HepG2 (cell line): ENCODE data around the gene WNK2. TPM values are rescaled to one million over a fixed set of nuclear protein-coding genes. Genes with fewer than 3 reads are reported as not detected.

Experiments
- CBX2 ChIP-seq, 2 experiments: fragments of 200-600 bp in 1 of 2; sonication (generic); formaldehyde crosslinking in 1 of 2; IDR thresholded peaks; 2 replicates each; pipeline versions ENCODE4 v1.7.0 to v1.8.1; 2018 to 2022; ENCODE audit warnings: low read depth in 2 of 2, low read length in 1 of 2, mild to moderate bottlenecking in 1 of 2, missing genetic modification reagents in 1 of 2
- EHMT2 ChIP-seq: fragments of 200-600 bp; sonication (generic); IDR thresholded peaks from 2 replicates; pipeline ENCODE4 v1.7.0; 2017; ENCODE audit warnings: antibody characterized with exemption, low read depth, low read length, borderline replicate concordance
- FOXK1 ChIP-seq: sonication (generic); formaldehyde crosslinking; IDR thresholded peaks from 2 replicates; pipeline ENCODE4 v1.4.0; 2020; ENCODE audit warnings: low read depth, missing genetic modification reagents, borderline replicate concordance
- FOXO1 ChIP-seq: sonication (generic); formaldehyde crosslinking; IDR thresholded peaks from 2 replicates; pipeline ENCODE4 v1.4.0; 2020; ENCODE audit warnings: missing genetic modification reagents
- IKZF1 ChIP-seq: fragments of 450-650 bp; IDR thresholded peaks from 2 replicates; pipeline ENCODE4 v1.7.1; 2016
- KMT2A ChIP-seq: sonication (generic); formaldehyde crosslinking; IDR thresholded peaks from 2 replicates; pipeline ENCODE4 v1.4.0; 2020; ENCODE audit warnings: missing genetic modification reagents
- NFYC ChIP-seq: IDR thresholded peaks from 2 replicates; pipeline ENCODE4 v1.6.1; 2016; ENCODE audit warnings: missing genetic modification reagents, missing compliant biosample characterization
- SMC3 ChIP-seq: IDR thresholded peaks from 2 replicates; pipeline ENCODE4 v1.6.1; 2011; ENCODE audit warnings: low read length, improper control_type of control experiment
- ZNF513 ChIP-seq: sonication (generic); formaldehyde crosslinking; conservative IDR thresholded peaks from 2 replicates; pipeline ENCODE4 v1.5.0; 2020; ENCODE audit warnings: missing genetic modification reagents
- polyA plus RNA-seq, 8 experiments: library from polyadenylated mRNA; depleted of rRNA in 3 of 8; stranded (reverse) in 7 of 8; unstranded in 1 of 8; fragments of >200 nt; fragmentation: Illumina TruSeq in 4 of 8; extraction: Trizol in 4 of 8; gene quantifications; 2 replicates each; pipeline versions ENCODE4 v1.2.1 to v1.2.3, GENCODE V29; 2011 to 2016; ENCODE audit warnings: low read depth in 4 of 8, missing spikeins in 1 of 8, mixed read lengths in 1 of 8; ENCODE audit not compliant: insufficient read depth in 1 of 8
- total RNA-seq, 5 experiments: library from RNA; depleted of rRNA; stranded (reverse); fragments of >200 nt; fragmentation: Illumina TruSeq; extraction: Trizol; gene quantifications; 2 replicates each; pipeline ENCODE4 v1.2.3, GENCODE V29; 2016; ENCODE audit warnings: low read depth in 1 of 5
- TF ChIP-seq, protein P1 (sequence below): IDR thresholded peaks from 2 replicates; pipeline ENCODE4 v1.6.1; 2016; ENCODE audit warnings: low read depth, missing genetic modification reagents, missing compliant biosample characterization
- TF ChIP-seq, protein P2 (sequence below): sonication (generic); formaldehyde crosslinking; IDR thresholded peaks from 2 replicates; pipeline ENCODE4 v1.5.0; 2020; ENCODE audit warnings: mild to moderate bottlenecking, missing genetic modification reagents
- TF ChIP-seq, protein P3 (sequence below): sonication (generic); formaldehyde crosslinking; IDR thresholded peaks from 2 replicates; pipeline ENCODE4 v1.4.0; 2020; ENCODE audit warnings: missing genetic modification reagents
- TF ChIP-seq, protein P4 (sequence below): sonication (generic); formaldehyde crosslinking; IDR thresholded peaks from 2 replicates; pipeline ENCODE4 v1.5.0; 2020; ENCODE audit warnings: missing genetic modification reagents

The WNK2 gene
- total and polyA plus RNA-seq, 2 of the 13 experiments (the other 11 are each of a cell fraction or from before 2014, with no cell fraction given): 10.5 to 12.0 TPM

GRCh38 chr9:93299418-93300174, 115.7 kb downstream of the WNK2 start (continued):
- TF ChIP-seq, protein P1, sequence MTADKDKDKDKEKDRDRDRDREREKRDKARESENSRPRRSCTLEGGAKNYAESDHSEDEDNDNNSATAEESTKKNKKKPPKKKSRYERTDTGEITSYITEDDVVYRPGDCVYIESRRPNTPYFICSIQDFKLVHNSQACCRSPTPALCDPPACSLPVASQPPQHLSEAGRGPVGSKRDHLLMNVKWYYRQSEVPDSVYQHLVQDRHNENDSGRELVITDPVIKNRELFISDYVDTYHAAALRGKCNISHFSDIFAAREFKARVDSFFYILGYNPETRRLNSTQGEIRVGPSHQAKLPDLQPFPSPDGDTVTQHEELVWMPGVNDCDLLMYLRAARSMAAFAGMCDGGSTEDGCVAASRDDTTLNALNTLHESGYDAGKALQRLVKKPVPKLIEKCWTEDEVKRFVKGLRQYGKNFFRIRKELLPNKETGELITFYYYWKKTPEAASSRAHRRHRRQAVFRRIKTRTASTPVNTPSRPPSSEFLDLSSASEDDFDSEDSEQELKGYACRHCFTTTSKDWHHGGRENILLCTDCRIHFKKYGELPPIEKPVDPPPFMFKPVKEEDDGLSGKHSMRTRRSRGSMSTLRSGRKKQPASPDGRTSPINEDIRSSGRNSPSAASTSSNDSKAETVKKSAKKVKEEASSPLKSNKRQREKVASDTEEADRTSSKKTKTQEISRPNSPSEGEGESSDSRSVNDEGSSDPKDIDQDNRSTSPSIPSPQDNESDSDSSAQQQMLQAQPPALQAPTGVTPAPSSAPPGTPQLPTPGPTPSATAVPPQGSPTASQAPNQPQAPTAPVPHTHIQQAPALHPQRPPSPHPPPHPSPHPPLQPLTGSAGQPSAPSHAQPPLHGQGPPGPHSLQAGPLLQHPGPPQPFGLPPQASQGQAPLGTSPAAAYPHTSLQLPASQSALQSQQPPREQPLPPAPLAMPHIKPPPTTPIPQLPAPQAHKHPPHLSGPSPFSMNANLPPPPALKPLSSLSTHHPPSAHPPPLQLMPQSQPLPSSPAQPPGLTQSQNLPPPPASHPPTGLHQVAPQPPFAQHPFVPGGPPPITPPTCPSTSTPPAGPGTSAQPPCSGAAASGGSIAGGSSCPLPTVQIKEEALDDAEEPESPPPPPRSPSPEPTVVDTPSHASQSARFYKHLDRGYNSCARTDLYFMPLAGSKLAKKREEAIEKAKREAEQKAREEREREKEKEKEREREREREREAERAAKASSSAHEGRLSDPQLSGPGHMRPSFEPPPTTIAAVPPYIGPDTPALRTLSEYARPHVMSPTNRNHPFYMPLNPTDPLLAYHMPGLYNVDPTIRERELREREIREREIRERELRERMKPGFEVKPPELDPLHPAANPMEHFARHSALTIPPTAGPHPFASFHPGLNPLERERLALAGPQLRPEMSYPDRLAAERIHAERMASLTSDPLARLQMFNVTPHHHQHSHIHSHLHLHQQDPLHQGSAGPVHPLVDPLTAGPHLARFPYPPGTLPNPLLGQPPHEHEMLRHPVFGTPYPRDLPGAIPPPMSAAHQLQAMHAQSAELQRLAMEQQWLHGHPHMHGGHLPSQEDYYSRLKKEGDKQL (CRISPR knock-in tag): no peak; the same call in 1 of the 2 replicates
- TF ChIP-seq SMC3 (no peak), EHMT2 (no peak), ZNF513 (CRISPR knock-in tag) (no peak), NFYC (no peak), CBX2 (IDR thresholded peaks at IDR 0.05; ENCODE audit: low read depth, low read length) (no peak), CBX2 (CRISPR knock-in tag; IDR thresholded peaks at IDR 0.05; ENCODE audit: low read depth) (no peak), FOXO1 (peak; percentile 72; the same call in 1 of the 2 replicates), KMT2A (CRISPR knock-in tag) (no peak), FOXK1 (CRISPR knock-in tag) (peak; percentile 57; the same call in 1 of the 2 replicates), IKZF1 (no peak)
- TF ChIP-seq, protein P2, sequence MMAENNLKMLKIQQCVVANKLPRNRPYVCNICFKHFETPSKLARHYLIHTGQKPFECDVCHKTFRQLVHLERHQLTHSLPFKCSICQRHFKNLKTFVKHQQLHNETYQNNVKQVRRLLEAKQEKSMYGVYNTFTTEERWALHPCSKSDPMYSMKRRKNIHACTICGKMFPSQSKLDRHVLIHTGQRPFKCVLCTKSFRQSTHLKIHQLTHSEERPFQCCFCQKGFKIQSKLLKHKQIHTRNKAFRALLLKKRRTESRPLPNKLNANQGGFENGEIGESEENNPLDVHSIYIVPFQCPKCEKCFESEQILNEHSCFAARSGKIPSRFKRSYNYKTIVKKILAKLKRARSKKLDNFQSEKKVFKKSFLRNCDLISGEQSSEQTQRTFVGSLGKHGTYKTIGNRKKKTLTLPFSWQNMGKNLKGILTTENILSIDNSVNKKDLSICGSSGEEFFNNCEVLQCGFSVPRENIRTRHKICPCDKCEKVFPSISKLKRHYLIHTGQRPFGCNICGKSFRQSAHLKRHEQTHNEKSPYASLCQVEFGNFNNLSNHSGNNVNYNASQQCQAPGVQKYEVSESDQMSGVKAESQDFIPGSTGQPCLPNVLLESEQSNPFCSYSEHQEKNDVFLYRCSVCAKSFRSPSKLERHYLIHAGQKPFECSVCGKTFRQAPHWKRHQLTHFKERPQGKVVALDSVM (CRISPR knock-in tag): no peak; the same call in 1 of the 2 replicates
- TF ChIP-seq, protein P3, sequence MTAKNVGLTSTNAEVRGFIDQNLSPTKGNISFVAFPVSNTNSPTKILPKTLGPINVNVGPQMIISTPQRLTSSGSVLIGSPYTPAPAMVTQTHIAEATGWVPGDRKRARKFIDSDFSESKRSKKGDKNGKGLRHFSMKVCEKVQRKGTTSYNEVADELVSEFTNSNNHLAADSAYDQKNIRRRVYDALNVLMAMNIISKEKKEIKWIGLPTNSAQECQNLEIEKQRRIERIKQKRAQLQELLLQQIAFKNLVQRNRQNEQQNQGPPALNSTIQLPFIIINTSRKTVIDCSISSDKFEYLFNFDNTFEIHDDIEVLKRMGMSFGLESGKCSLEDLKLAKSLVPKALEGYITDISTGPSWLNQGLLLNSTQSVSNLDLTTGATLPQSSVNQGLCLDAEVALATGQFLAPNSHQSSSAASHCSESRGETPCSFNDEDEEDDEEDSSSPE: peak; percentile 61
- TF ChIP-seq, protein P4, sequence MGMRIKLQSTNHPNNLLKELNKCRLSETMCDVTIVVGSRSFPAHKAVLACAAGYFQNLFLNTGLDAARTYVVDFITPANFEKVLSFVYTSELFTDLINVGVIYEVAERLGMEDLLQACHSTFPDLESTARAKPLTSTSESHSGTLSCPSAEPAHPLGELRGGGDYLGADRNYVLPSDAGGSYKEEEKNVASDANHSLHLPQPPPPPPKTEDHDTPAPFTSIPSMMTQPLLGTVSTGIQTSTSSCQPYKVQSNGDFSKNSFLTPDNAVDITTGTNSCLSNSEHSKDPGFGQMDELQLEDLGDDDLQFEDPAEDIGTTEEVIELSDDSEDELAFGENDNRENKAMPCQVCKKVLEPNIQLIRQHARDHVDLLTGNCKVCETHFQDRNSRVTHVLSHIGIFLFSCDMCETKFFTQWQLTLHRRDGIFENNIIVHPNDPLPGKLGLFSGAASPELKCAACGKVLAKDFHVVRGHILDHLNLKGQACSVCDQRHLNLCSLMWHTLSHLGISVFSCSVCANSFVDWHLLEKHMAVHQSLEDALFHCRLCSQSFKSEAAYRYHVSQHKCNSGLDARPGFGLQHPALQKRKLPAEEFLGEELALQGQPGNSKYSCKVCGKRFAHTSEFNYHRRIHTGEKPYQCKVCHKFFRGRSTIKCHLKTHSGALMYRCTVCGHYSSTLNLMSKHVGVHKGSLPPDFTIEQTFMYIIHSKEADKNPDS (CRISPR knock-in tag): no peak
